ENCODE data around the gene HSFX1.

The HSFX1 gene

DNA sequence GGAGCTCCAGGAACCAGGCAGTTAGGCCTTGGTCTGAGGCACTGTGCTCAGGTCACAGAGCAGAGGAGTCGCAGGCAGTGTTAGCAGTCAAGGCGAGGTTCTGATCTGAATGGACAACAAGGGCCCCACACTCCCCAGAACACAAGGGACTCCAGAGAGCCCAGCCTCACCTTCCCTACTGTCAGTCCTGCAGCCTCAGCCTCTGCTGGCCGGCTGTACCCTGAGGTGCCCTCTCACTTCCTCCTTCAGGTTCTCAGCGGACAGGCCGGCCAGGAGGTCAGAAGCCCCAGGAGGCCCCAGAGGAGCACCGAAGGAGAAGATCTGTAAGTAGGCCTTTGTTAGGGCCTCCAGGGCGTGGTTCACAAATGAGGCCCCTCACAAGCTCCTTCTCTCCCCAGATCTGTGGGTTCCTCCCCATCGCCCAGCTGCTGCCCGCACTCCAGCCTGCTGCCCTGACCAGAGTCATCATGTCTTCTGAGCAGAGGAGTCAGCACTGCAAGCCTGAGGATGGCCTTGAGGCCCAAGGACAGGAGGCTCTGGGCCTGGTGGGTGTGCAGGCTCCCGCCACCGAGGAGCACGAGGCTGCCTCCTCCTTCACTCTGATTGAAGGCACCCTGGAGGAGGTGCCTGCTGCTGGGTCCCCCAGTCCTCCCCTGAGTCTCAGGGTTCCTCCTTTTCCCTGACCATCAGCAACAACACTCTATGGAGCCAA is 34.0 kb downstream of the HSFX1 start:
- DNase-seq: no peak

GRCh38 chrX:149818652-149819051 is 44.8 kb downstream of the HSFX1 start:
- DNase-seq: no peak

GRCh38 chrX:149819371-149819770 is 45.5 kb downstream of the HSFX1 start:
- DNase-seq: no peak

GRCh38 chrX:149825424-149825823 is 51.6 kb downstream of the HSFX1 start:
- DNase-seq: no peak
